AG09319 (cell line): ENCODE results near the gene ANO9.
"Not testable (repeated sequence)": the region's sequence is repeated elsewhere in the genome, so short reads cannot be mapped to it uniquely, and the experiment has no call there.

Experiments
- DNase-seq: peaks from one replicate; pipeline ENCODE4 v3.0.0-alpha.2; 2010; ENCODE audit warnings: low read depth; ENCODE audit errors: extremely low read depth
- TF ChIP-seq, protein P1 (sequence below): IDR thresholded peaks from 2 replicates; pipeline ENCODE4 v1.5.1; 2011; ENCODE audit warnings: low read depth, mild to moderate bottlenecking, inconsistent platforms, low read length, moderate library complexity

ANO9 gene

GRCh38 chr11:429931-430456 is 11.8 kb downstream of the ANO9 start:
- no peak for DNase-seq
- TF ChIP-seq, protein P1, sequence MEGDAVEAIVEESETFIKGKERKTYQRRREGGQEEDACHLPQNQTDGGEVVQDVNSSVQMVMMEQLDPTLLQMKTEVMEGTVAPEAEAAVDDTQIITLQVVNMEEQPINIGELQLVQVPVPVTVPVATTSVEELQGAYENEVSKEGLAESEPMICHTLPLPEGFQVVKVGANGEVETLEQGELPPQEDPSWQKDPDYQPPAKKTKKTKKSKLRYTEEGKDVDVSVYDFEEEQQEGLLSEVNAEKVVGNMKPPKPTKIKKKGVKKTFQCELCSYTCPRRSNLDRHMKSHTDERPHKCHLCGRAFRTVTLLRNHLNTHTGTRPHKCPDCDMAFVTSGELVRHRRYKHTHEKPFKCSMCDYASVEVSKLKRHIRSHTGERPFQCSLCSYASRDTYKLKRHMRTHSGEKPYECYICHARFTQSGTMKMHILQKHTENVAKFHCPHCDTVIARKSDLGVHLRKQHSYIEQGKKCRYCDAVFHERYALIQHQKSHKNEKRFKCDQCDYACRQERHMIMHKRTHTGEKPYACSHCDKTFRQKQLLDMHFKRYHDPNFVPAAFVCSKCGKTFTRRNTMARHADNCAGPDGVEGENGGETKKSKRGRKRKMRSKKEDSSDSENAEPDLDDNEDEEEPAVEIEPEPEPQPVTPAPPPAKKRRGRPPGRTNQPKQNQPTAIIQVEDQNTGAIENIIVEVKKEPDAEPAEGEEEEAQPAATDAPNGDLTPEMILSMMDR = no peak

GRCh38 chr11:429391-429790 is 12.4 kb downstream of the ANO9 start:
- TF ChIP-seq, protein P1 = no peak
- no peak for DNase-seq

- TF ChIP-seq, protein P1 = no peak
- no peak for DNase-seq
Observed at GRCh38 chr11:428295-428694, 13.5 kb downstream of the ANO9 start.

DNA sequence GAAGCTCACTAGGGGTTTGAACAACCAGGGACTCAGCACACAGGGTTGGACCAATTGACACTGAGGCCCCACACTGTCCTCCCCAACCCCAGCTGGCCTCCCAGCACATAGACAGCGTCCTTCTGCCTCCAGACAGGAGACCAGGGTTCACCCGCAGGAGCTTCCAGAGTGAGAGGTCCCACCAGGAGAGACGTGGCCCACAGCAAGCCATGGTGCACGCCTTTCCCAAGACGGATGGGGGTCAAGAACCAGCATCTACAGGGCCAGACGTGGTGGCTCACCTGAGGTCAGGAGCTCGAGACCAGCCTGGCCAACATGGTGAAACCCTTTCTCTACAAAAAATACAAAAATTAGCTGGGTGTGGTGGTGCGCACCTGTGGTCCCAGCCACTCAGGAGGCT is 15.0 kb downstream of the ANO9 start:
- no peak for DNase-seq
- TF ChIP-seq, protein P1 = no peak

GRCh38 chr11:425301-425700 is 16.5 kb downstream of the ANO9 start:
- TF ChIP-seq, protein P1 = no peak
- DNase-seq = no peak

DNA sequence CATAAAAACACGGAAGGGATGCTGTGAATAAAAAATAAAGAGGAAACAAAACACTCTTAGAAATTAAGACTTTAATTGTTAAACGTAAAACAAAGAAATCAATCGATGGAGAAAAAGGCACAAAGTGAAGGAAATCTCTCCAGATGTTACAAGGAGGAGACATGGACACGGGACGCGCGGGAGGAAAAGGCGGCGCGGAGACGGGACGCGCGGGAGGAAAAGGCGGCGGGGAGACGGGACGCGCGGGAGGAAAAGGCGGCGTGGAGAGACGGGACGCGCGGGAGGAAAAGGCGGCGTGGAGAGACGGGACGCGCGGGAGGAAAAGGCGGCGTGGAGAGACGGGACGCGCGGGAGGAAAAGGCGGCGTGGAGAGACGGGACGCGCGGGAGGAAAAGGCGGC is 17.0 kb downstream of the ANO9 start:
- DNase-seq = not testable (repeated sequence)

GRCh38 chr11:424232-424631 is 17.6 kb downstream of the ANO9 start:
- TF ChIP-seq, protein P1 = no peak

DNA sequence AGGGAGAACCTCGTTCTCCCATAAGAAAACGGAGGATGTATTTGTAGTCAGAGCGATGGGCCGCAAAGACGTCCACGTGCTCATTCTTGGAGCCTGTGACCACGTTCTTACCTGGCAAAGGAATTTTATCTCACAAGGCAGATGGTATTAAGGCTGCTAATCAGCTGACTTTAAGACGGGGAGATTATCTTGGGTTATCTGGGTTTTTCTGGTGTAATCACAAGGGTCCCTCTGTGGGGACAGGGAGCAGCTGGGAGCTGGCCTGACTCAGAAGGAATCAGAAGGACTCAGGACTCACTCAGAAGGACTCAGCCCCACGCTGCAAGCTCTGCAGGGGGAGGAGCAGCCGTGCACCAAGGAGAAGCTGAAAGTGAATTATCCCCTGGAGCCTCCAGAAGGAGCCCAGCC is 19.6 kb downstream of the ANO9 start:
- no peak for DNase-seq
- TF ChIP-seq, protein P1 = no peak

More at GRCh38 chr11:424232-424631, 17.6 kb downstream of the ANO9 start:
- DNase-seq = no peak
